GM23338 (cell line): Measurements from ENCODE around the gene FBXO34. TPM values are rescaled to one million over a fixed set of nuclear protein-coding genes. Genes with fewer than 3 reads are reported as not detected.

Experiments
- ATAC-seq: fragments of 200-7000 bp; cut with Tn5 transposase; 3 replicates; pipeline ENCODE4 v1.9.1; 2020
- DNase-seq: peaks from one replicate; pipeline ENCODE4 v3.0.0-alpha.2; 2015; ENCODE audit warnings: low spot score
- H2AFZ ChIP-seq: fragments of 200-600 bp; sonication (generic); 2 replicates; pipeline ENCODE4 v1.8.0; 2016; ENCODE audit warnings: antibody characterized with exemption, mild to moderate bottlenecking, moderate library complexity
- H3F3A ChIP-seq: fragments of 200-600 bp; sonication (generic); replicated peaks from 2 replicates; pipeline ENCODE4 v1.8.0; 2017; ENCODE audit warnings: antibody characterized with exemption, mixed run types, low read depth
- H3K27ac ChIP-seq: fragments of 200-600 bp; sonication (generic); 2 replicates; pipeline ENCODE4 v1.6.1; 2016; ENCODE audit warnings: low read depth
- H3K27me3 ChIP-seq: fragments of 200-600 bp; sonication (generic); 2 replicates; pipeline ENCODE4 v1.8.0; 2016; ENCODE audit warnings: mild to moderate bottlenecking, mixed run types, moderate library complexity; ENCODE audit not compliant: insufficient read depth
- H3K36me3 ChIP-seq: fragments of 200-600 bp; sonication (generic); 2 replicates; pipeline ENCODE4 v1.8.0; 2016; ENCODE audit warnings: mild to moderate bottlenecking; ENCODE audit not compliant: insufficient read depth
- H3K4me1 ChIP-seq: fragments of 200-600 bp; sonication (generic); 2 replicates; pipeline ENCODE4 v1.8.0; 2016; ENCODE audit warnings: mild to moderate bottlenecking, moderate library complexity; ENCODE audit not compliant: insufficient read depth
- H3K4me2 ChIP-seq: fragments of 200-600 bp; sonication (generic); 2 replicates; pipeline ENCODE4 v1.7.1; 2017; ENCODE audit warnings: mixed run types
- H3K4me3 ChIP-seq: fragments of 200-600 bp; sonication (generic); 2 replicates; pipeline ENCODE4 v1.6.1; 2016; ENCODE audit warnings: mixed run types
- H3K79me2 ChIP-seq: fragments of 200-600 bp; sonication (generic); replicated peaks from 2 replicates; pipeline ENCODE4 v1.8.0; 2017; ENCODE audit warnings: mild to moderate bottlenecking; ENCODE audit not compliant: insufficient read depth
- H3K9me2 ChIP-seq: fragments of 200-600 bp; sonication (generic); 2 replicates; pipeline ENCODE4 v1.8.0; 2017; ENCODE audit not compliant: insufficient read depth
- H4K20me1 ChIP-seq: fragments of 200-600 bp; sonication (generic); replicated peaks from 2 replicates; pipeline ENCODE4 v1.8.0; 2017; ENCODE audit warnings: mild to moderate bottlenecking; ENCODE audit not compliant: insufficient read depth
- H3K27ac Mint-ChIP-seq: 2 replicates; pipeline ENCODE4 v1.8.0; 2020; ENCODE audit warnings: inconsistent platforms, mild to moderate bottlenecking, moderate library complexity, mixed read lengths
- H3K27me3 Mint-ChIP-seq: 3 replicates; pipeline ENCODE4 v1.8.0; 2022; ENCODE audit warnings: low read depth, mild to moderate bottlenecking, moderate library complexity, mixed read lengths, inconsistent platforms; ENCODE audit not compliant: insufficient read depth, poor library complexity
- H3K36me3 Mint-ChIP-seq: 3 replicates; pipeline ENCODE4 v1.8.0; 2021; ENCODE audit warnings: low read depth, mild to moderate bottlenecking, inconsistent platforms, moderate library complexity, mixed read lengths
- H3K4me1 Mint-ChIP-seq: 3 replicates; pipeline ENCODE4 v1.8.0; 2020; ENCODE audit warnings: mild to moderate bottlenecking, inconsistent platforms, mixed read lengths
- H3K4me3 Mint-ChIP-seq: 3 replicates; pipeline ENCODE4 v1.8.0; 2021; ENCODE audit warnings: moderate library complexity, mild to moderate bottlenecking, inconsistent platforms, mixed read lengths
- H3K9me3 Mint-ChIP-seq: 3 replicates; pipeline ENCODE4 v1.8.0; 2020; ENCODE audit warnings: moderate library complexity, mild to moderate bottlenecking, inconsistent platforms, mixed read lengths
- JUNB ChIP-seq: IDR thresholded peaks from one replicate; pipeline ENCODE4 v1.6.1; 2016; ENCODE audit warnings: antibody characterized with exemption; ENCODE audit not compliant: unreplicated experiment
- NANOG ChIP-seq: IDR thresholded peaks from 2 replicates; pipeline ENCODE4 v1.6.1; 2016; ENCODE audit warnings: antibody characterized with exemption, borderline replicate concordance
- polyA plus RNA-seq: library from polyadenylated mRNA; unstranded; fragments of >200 nt; fragmentation: Nextera tagmentation; extraction: Ambion mirVana; gene quantifications from 2 replicates; pipeline ENCODE4 v1.2.1, GENCODE V29; 2016
- total RNA-seq: library from RNA; depleted of rRNA; stranded (reverse); fragments of >200 nt; shearing (Covaris generic); gene quantifications from 2 replicates; pipeline ENCODE4 v1.2.3, GENCODE V29; 2014
- TF ChIP-seq, protein P1 (sequence below): fragments of 250-450 bp; sonication (Bioruptor Pico); IDR thresholded peaks from 2 replicates; pipeline ENCODE4 v1.5.0; 2020; ENCODE audit warnings: mild to moderate bottlenecking, moderate library complexity
- TF ChIP-seq, protein P2 (sequence below), 2 experiments: fragments of 200-600 bp in 1 of 2; sonication (generic) in 1 of 2; conservative IDR thresholded peaks; 2 replicates each; pipeline versions ENCODE4 v1.5.1 to v1.6.1; 2016 to 2017; ENCODE audit warnings: antibody characterized with exemption in 2 of 2, low read depth in 2 of 2, mild to moderate bottlenecking in 2 of 2, moderate library complexity in 1 of 2

The FBXO34 gene
- total and polyA plus RNA-seq, 2 experiments from 2014 or later: 9.4 to 13.4 TPM

DNA sequence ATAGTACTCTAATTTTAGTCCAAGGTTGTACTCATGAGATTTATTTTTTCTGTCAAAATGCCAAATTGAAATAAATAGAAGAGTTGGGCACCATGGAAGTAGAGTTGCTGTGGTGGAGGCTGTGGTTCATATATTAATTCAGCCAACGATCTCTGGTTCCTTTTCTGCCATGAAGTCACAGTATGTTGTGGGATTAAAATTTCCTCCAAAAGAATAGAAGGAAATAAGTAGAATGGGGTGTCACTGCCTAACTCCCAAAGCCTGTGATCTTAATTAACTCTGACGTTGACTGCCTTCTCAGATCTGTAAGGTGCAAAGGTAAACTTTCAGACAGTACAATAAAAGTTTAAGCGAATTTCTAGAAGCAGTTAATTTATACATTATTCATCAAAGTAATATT, 37.6 kb upstream of the FBXO34 start:
- TF ChIP-seq, protein P1, sequence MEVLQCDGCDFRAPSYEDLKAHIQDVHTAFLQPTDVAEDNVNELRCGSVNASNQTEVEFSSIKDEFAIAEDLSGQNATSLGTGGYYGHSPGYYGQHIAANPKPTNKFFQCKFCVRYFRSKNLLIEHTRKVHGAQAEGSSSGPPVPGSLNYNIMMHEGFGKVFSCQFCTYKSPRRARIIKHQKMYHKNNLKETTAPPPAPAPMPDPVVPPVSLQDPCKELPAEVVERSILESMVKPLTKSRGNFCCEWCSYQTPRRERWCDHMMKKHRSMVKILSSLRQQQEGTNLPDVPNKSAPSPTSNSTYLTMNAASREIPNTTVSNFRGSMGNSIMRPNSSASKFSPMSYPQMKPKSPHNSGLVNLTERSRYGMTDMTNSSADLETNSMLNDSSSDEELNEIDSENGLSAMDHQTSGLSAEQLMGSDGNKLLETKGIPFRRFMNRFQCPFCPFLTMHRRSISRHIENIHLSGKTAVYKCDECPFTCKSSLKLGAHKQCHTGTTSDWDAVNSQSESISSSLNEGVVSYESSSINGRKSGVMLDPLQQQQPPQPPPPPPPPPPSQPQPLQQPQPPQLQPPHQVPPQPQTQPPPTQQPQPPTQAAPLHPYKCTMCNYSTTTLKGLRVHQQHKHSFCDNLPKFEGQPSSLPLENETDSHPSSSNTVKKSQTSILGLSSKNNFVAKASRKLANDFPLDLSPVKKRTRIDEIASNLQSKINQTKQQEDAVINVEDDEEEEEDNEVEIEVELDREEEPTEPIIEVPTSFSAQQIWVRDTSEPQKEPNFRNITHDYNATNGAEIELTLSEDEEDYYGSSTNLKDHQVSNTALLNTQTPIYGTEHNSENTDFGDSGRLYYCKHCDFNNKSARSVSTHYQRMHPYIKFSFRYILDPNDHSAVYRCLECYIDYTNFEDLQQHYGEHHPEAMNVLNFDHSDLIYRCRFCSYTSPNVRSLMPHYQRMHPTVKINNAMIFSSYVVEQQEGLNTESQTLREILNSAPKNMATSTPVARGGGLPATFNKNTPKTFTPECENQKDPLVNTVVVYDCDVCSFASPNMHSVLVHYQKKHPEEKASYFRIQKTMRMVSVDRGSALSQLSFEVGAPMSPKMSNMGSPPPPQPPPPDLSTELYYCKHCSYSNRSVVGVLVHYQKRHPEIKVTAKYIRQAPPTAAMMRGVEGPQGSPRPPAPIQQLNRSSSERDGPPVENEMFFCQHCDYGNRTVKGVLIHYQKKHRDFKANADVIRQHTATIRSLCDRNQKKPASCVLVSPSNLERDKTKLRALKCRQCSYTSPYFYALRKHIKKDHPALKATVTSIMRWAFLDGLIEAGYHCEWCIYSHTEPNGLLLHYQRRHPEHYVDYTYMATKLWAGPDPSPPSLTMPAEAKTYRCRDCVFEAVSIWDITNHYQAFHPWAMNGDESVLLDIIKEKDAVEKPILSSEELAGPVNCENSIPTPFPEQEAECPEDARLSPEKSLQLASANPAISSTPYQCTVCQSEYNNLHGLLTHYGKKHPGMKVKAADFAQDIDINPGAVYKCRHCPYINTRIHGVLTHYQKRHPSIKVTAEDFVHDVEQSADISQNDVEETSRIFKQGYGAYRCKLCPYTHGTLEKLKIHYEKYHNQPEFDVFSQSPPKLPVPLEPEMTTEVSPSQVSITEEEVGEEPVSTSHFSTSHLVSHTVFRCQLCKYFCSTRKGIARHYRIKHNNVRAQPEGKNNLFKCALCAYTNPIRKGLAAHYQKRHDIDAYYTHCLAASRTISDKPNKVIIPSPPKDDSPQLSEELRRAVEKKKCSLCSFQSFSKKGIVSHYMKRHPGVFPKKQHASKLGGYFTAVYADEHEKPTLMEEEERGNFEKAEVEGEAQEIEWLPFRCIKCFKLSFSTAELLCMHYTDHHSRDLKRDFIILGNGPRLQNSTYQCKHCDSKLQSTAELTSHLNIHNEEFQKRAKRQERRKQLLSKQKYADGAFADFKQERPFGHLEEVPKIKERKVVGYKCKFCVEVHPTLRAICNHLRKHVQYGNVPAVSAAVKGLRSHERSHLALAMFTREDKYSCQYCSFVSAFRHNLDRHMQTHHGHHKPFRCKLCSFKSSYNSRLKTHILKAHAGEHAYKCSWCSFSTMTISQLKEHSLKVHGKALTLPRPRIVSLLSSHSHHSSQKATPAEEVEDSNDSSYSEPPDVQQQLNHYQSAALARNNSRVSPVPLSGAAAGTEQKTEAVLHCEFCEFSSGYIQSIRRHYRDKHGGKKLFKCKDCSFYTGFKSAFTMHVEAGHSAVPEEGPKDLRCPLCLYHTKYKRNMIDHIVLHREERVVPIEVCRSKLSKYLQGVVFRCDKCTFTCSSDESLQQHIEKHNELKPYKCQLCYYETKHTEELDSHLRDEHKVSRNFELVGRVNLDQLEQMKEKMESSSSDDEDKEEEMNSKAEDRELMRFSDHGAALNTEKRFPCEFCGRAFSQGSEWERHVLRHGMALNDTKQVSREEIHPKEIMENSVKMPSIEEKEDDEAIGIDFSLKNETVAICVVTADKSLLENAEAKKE (CRISPR knock-in tag): no peak
- TF ChIP-seq JUNB (no peak), NANOG (no peak)
- TF ChIP-seq, protein P2, sequence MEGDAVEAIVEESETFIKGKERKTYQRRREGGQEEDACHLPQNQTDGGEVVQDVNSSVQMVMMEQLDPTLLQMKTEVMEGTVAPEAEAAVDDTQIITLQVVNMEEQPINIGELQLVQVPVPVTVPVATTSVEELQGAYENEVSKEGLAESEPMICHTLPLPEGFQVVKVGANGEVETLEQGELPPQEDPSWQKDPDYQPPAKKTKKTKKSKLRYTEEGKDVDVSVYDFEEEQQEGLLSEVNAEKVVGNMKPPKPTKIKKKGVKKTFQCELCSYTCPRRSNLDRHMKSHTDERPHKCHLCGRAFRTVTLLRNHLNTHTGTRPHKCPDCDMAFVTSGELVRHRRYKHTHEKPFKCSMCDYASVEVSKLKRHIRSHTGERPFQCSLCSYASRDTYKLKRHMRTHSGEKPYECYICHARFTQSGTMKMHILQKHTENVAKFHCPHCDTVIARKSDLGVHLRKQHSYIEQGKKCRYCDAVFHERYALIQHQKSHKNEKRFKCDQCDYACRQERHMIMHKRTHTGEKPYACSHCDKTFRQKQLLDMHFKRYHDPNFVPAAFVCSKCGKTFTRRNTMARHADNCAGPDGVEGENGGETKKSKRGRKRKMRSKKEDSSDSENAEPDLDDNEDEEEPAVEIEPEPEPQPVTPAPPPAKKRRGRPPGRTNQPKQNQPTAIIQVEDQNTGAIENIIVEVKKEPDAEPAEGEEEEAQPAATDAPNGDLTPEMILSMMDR (conservative IDR thresholded peaks at IDR 0.05; ENCODE audit: low read depth in 2 of 2): no peak
- peaks cover 4% of the 10 kb centered on the region for H3K27me3 Mint-ChIP-seq
- ATAC-seq: no peak

More for the DNA sequence above, 37.6 kb upstream of the FBXO34 start:
- Histone ChIP-seq H3F3A (no peaks in the 10 kb centered on the region), H2AFZ (no peak overlapping the region), H4K20me1 (no peaks in the 10 kb centered on the region), H3K79me2 (no peaks in the 10 kb centered on the region), H3K4me2 (no peak overlapping the region), H3K36me3 (no peaks in the 10 kb centered on the region), H3K27ac (no peak overlapping the region), H3K27me3 (no peaks in the 10 kb centered on the region), H3K9me2 (no peaks in the 10 kb centered on the region), H3K4me1 (no peaks in the 10 kb centered on the region), H3K4me3 (no peak overlapping the region)
- Mint-ChIP-seq H3K27ac (no peak overlapping the region), H3K4me1 (no peaks in the 10 kb centered on the region), H3K36me3 (no peaks in the 10 kb centered on the region), H3K4me3 (no peak overlapping the region), H3K9me3 (no peaks in the 10 kb centered on the region)
- DNase-seq: no peak
